ENCODE data around the gene BEX2.

The BEX2 gene

DNA sequence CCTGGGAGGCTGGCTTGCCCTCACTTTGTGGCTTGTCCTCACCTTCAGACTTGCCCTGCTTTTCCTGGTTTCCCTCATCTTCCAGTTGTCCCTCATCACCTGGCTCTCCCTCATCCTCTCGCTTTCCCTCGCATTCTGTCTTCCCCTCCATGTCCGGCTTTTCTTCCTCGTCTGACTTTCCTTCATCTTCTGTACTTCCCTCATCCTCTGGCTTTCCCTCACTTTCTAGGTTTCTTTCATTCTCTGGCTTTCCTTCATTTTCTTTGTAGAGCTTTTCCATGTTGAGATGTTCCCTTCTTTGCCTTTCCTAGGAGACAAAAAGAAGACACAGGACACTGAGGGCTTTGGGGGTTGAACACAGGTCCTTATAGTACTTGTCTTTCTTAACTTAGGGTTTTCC, 36.5 kb downstream of the BEX2 start:
- DNase-seq (ENCODE audit: low read depth): no peak
- TF ChIP-seq, protein P1, sequence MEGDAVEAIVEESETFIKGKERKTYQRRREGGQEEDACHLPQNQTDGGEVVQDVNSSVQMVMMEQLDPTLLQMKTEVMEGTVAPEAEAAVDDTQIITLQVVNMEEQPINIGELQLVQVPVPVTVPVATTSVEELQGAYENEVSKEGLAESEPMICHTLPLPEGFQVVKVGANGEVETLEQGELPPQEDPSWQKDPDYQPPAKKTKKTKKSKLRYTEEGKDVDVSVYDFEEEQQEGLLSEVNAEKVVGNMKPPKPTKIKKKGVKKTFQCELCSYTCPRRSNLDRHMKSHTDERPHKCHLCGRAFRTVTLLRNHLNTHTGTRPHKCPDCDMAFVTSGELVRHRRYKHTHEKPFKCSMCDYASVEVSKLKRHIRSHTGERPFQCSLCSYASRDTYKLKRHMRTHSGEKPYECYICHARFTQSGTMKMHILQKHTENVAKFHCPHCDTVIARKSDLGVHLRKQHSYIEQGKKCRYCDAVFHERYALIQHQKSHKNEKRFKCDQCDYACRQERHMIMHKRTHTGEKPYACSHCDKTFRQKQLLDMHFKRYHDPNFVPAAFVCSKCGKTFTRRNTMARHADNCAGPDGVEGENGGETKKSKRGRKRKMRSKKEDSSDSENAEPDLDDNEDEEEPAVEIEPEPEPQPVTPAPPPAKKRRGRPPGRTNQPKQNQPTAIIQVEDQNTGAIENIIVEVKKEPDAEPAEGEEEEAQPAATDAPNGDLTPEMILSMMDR (IDR thresholded peaks at IDR 0.05; ENCODE audit: insufficient read depth, low read depth, low read length, missing control alignments): no peak
- H3K4me3 ChIP-seq (ENCODE audit: low read depth, low read length): no peak overlapping the region
